CD4-positive, alpha-beta T cell (primary cell): ENCODE results near the gene SLC5A3. TPM values are rescaled to one million over a fixed set of nuclear protein-coding genes. Genes with fewer than 3 reads are reported as not detected.

Experiments used
- ATAC-seq: fragments of 200-7000 bp; cut with Tn5 transposase; one replicate; pipeline ENCODE4 v1.10.0; 2022; ENCODE audit warnings: mild to moderate bottlenecking; ENCODE audit not compliant: poor library complexity
- CTCF ChIA-PET: fragments of 350-600 bp; sonication (Branson Sonifier 250); formaldehyde crosslinking; loops from one replicate; lab custom pipeline; 2021; ENCODE audit warnings: antibody characterized with exemption, inconsistent platforms; lab: Charles Lee
- POLR2A ChIA-PET: fragments of 350-600 bp; sonication (Branson Sonifier 250); formaldehyde crosslinking; loops from one replicate; lab custom pipeline; 2021; ENCODE audit warnings: antibody characterized with exemption, inconsistent platforms; lab: Charles Lee
- DNase-seq, 14 experiments: peaks; one replicate each; pipeline ENCODE4 v3.0.0-alpha.2; 2013 to 2020; ENCODE audit warnings: mixed read lengths in 2 of 14
- H3K27ac ChIP-seq, 2 donors: one replicate each; pipeline versions ENCODE4 v1.5.1 to v1.7.0; 2013; ENCODE audit warnings: low read length in 2 of 2, low read depth in 1 of 2, mild to moderate bottlenecking in 1 of 2
- H3K27me3 ChIP-seq, 2 experiments: 1 replicate in 1 of 2; 2 replicates in 1 of 2; pipeline versions ENCODE4 v1.6.1 to v1.7.0; 2013; ENCODE audit warnings: low read length in 2 of 2, control low read depth in 1 of 2, mild to moderate bottlenecking in 1 of 2, moderate library complexity in 1 of 2; ENCODE audit not compliant: insufficient read depth in 2 of 2, control insufficient read depth in 1 of 2
- H3K36me3 ChIP-seq: one replicate; pipeline ENCODE4 v1.6.1; 2013; ENCODE audit warnings: low read length, control low read depth; ENCODE audit not compliant: insufficient read depth
- H3K4me1 ChIP-seq: one replicate; pipeline ENCODE4 v1.6.1; 2013; ENCODE audit warnings: low read length, control low read depth; ENCODE audit not compliant: insufficient read depth
- H3K4me3 ChIP-seq: one replicate; pipeline ENCODE4 v1.5.1; 2013; ENCODE audit warnings: mild to moderate bottlenecking, low read length, moderate library complexity
- H3K9me3 ChIP-seq, 2 experiments: 1 replicate in 1 of 2; 2 replicates in 1 of 2; pipeline versions ENCODE4 v1.6.1 to v1.7.0; 2013; ENCODE audit warnings: low read length in 2 of 2, mild to moderate bottlenecking in 2 of 2, control low read depth in 1 of 2, moderate library complexity in 1 of 2; ENCODE audit not compliant: control insufficient read depth in 1 of 2, insufficient read depth in 1 of 2
- H3K27ac Mint-ChIP-seq: one replicate; pipeline ENCODE4 v1.8.0; 2020; ENCODE audit warnings: mixed read lengths
- H3K27me3 Mint-ChIP-seq: one replicate; pipeline ENCODE4 v1.8.0; 2021; ENCODE audit warnings: mixed read lengths
- H3K36me3 Mint-ChIP-seq: one replicate; pipeline ENCODE4 v1.8.0; 2021; ENCODE audit warnings: low read depth, mixed read lengths
- H3K4me1 Mint-ChIP-seq: one replicate; pipeline ENCODE4 v1.8.0; 2021; ENCODE audit warnings: low read depth, mixed read lengths
- H3K4me3 Mint-ChIP-seq: one replicate; pipeline ENCODE4 v1.8.0; 2020; ENCODE audit warnings: mild to moderate bottlenecking, mixed read lengths
- H3K9me3 Mint-ChIP-seq: one replicate; pipeline ENCODE4 v1.8.0; 2020; ENCODE audit warnings: mixed read lengths
- CTCF ChIP-seq: fragments of 200-600 bp; IDR thresholded peaks from one replicate; pipeline ENCODE4 v1.8.0; 2022; ENCODE audit warnings: antibody characterized with exemption, mild to moderate bottlenecking
- intact Hi-C, 2 experiments: fragments of 100-400 bp; cut with DNase I in 1 of 2; cut with micrococcal nuclease in 1 of 2; formaldehyde crosslinking; loops; one replicate each; pipeline versions ENCODE4 v1.15.1 to v1.9.0; 2023 to 2025; cut with DNase I, micrococcal nuclease
- total RNA-seq, 174 experiments: library from RNA in 2 of 174; stranded (reverse) in 2 of 174; gene quantifications; one replicate each; pipeline ENCODE4 v1.2.3 and lab custom pipeline; 2021 to 2026

The SLC5A3 gene
- total RNA-seq, 2 experiments from 2014 or later: 4.6 to 4.9 TPM

GRCh38 chr21:34088752-34089151 lies 15.4 kb downstream of the SLC5A3 start:
- H3K27ac Mint-ChIP-seq: peak overlapping the region; percentile 19
- no peak overlapping the region for H3K27ac ChIP-seq
- H3K27me3 ChIP-seq: no peaks in the 10 kb centered on the region
- H3K4me1 Mint-ChIP-seq: peaks cover 56% of the 10 kb centered on the region
- H3K4me1 ChIP-seq: peaks cover 13% of the 10 kb centered on the region
- ATAC-seq (no peak), DNase-seq (no peak)
- H3K9me3 Mint-ChIP-seq: no peaks in the 10 kb centered on the region
- intact Hi-C loops: no loop called here
- peaks cover 20% of the 10 kb centered on the region for H3K36me3 Mint-ChIP-seq
- H3K36me3 ChIP-seq: no peaks in the 10 kb centered on the region
- no peaks in the 10 kb centered on the region for H3K9me3 ChIP-seq
- H3K4me3 ChIP-seq: no peak overlapping the region
- no peak for TF ChIP-seq CTCF
- H3K4me3 Mint-ChIP-seq: no peak overlapping the region
- H3K27me3 Mint-ChIP-seq: no peaks in the 10 kb centered on the region
- ChIA-PET CTCF (interaction anchor here (1.3 kb wide), 1 partner anchor 13 kb away, joined by 3 read pairs; no protein-coding TSS in a partner anchor), POLR2A (no interaction called here)

GRCh38 chr21:34091032-34091431 lies 17.7 kb downstream of the SLC5A3 start:
- Mint-ChIP-seq H3K27me3 (no peaks in the 10 kb centered on the region), H3K9me3 (no peaks in the 10 kb centered on the region), H3K4me1 (peaks cover 60% of the 10 kb centered on the region), H3K4me3 (peak overlapping the region; percentile 2), H3K36me3 (peaks cover 34% of the 10 kb centered on the region), H3K27ac (peak overlapping the region; percentile 33)
- ChIA-PET POLR2A (interaction anchor here (1.0 to 3.7 kb wide), 3 partner anchors 12 to 18 kb away, joined by 4 to 21 read pairs (median 4); partner anchors contain the start of genes MRPS6 and SLC5A3), CTCF (interaction anchor here (1.4 to 4.3 kb wide), 4 partner anchors 9 to 167 kb away, joined by 3 to 20 read pairs (median 11); no protein-coding TSS in a partner anchor)
- no peak overlapping the region for H3K27ac ChIP-seq
- no peak for TF ChIP-seq CTCF
- no peak for ATAC-seq
- no peaks in the 10 kb centered on the region for H3K27me3 ChIP-seq
- DNase-seq: no peak
- H3K4me1 ChIP-seq: peaks cover 13% of the 10 kb centered on the region
- no peaks in the 10 kb centered on the region for H3K9me3 ChIP-seq
- H3K36me3 ChIP-seq: peaks cover 17% of the 10 kb centered on the region
- intact Hi-C loops: loop anchor here in 1 of 2 experiments (5.0 kb wide), 1 partner anchor 36 kb away; no protein-coding TSS in a partner anchor
- no peak overlapping the region for H3K4me3 ChIP-seq

- Mint-ChIP-seq H3K4me1 (peaks cover 66% of the 10 kb centered on the region), H3K36me3 (peaks cover 40% of the 10 kb centered on the region), H3K27ac (peak overlapping the region; percentile 33), H3K27me3 (no peaks in the 10 kb centered on the region), H3K9me3 (no peaks in the 10 kb centered on the region), H3K4me3 (peak overlapping the region; percentile 2)
- Histone ChIP-seq H3K27me3 (no peaks in the 10 kb centered on the region), H3K36me3 (peaks cover 22% of the 10 kb centered on the region), H3K4me1 (peaks cover 14% of the 10 kb centered on the region), H3K9me3 (no peaks in the 10 kb centered on the region), H3K4me3 (no peak overlapping the region), H3K27ac (no peak overlapping the region)
- intact Hi-C loops: loop anchor here in 1 of 2 experiments (5.0 kb wide), 1 partner anchor 36 kb away; no protein-coding TSS in a partner anchor
- ChIA-PET CTCF (interaction anchor here (1.1 to 4.3 kb wide), 7 partner anchors 9 to 168 kb away, joined by 3 to 20 read pairs (median 5); no protein-coding TSS in a partner anchor), POLR2A (interaction anchor here (1.3 to 3.7 kb wide), 5 partner anchors 15 to 156 kb away, joined by 3 to 21 read pairs (median 4); partner anchors contain the start of genes MRPS6 and SLC5A3)
- TF ChIP-seq CTCF: peak; percentile 34
- ATAC-seq (no peak), DNase-seq (peak in 1 of 14 experiments; percentile 22)
Measured at GRCh38 chr21:34091607-34092006, 18.2 kb downstream of the SLC5A3 start.
